GM12878 (cell line): ENCODE data around the gene TSSK3. TPM values are rescaled to one million over a fixed set of nuclear protein-coding genes. Genes with fewer than 3 reads are reported as not detected.

Experiments used
- ATF3 ChIP-seq: IDR thresholded peaks from 2 replicates; pipeline ENCODE4 v1.6.1; 2011; ENCODE audit warnings: low read depth, mild to moderate bottlenecking, low read length, moderate library complexity, borderline replicate concordance; ENCODE audit errors: extremely low read depth
- ATF7 ChIP-seq: fragments of 450-650 bp; IDR thresholded peaks from 2 replicates; pipeline ENCODE4 v1.6.1; 2016; ENCODE audit warnings: low read depth, mild to moderate bottlenecking
- CREM ChIP-seq: IDR thresholded peaks from 2 replicates; pipeline ENCODE4 v1.6.1; 2014; ENCODE audit warnings: antibody characterized with exemption, low read depth
- E2F8 ChIP-seq: fragments of 450-650 bp; IDR thresholded peaks from 2 replicates; pipeline ENCODE4 v1.6.1; 2018; ENCODE audit warnings: mild to moderate bottlenecking, low read depth, moderate library complexity; ENCODE audit not compliant: partially characterized antibody
- ESRRA ChIP-seq: IDR thresholded peaks from 2 replicates; pipeline ENCODE4 v1.6.1; 2012; ENCODE audit warnings: mild to moderate bottlenecking, low read length, improper control_type of control experiment
- ETV6 ChIP-seq, 2 experiments: fragments of 450-650 bp in 1 of 2; IDR thresholded peaks in 1 of 2; conservative IDR thresholded peaks in 1 of 2; 2 replicates each; pipeline ENCODE4 v1.6.1; 2014; ENCODE audit warnings: antibody characterized with exemption in 1 of 2, borderline replicate concordance in 1 of 2, low read depth in 1 of 2, mild to moderate bottlenecking in 1 of 2, moderate library complexity in 1 of 2
- GABPA ChIP-seq: IDR thresholded peaks from 2 replicates; pipeline ENCODE4 v1.6.1; 2014; ENCODE audit warnings: antibody characterized with exemption, low read depth, mild to moderate bottlenecking, inconsistent platforms
- IKZF1 ChIP-seq: fragments of 450-650 bp; conservative IDR thresholded peaks from 2 replicates; pipeline ENCODE4 v1.6.1; 2017; ENCODE audit warnings: antibody characterized with exemption, mild to moderate bottlenecking
- IKZF2 ChIP-seq, 2 experiments: fragments of 450-650 bp; IDR thresholded peaks; 2 replicates each; pipeline ENCODE4 v1.6.1; 2017; ENCODE audit warnings: mild to moderate bottlenecking in 2 of 2, moderate library complexity in 2 of 2
- JUNB ChIP-seq: IDR thresholded peaks from 2 replicates; pipeline ENCODE4 v1.6.1; 2016; ENCODE audit warnings: antibody characterized with exemption, mild to moderate bottlenecking
- KDM1A ChIP-seq: fragments of 200-600 bp; sonication (generic); IDR thresholded peaks from 2 replicates; pipeline ENCODE4 v1.6.1; 2016; ENCODE audit warnings: borderline replicate concordance
- MEF2B ChIP-seq: fragments of 450-650 bp; IDR thresholded peaks from 2 replicates; pipeline ENCODE4 v1.6.1; 2018; ENCODE audit warnings: mild to moderate bottlenecking, moderate library complexity; ENCODE audit not compliant: partially characterized antibody, poor library complexity, severe bottlenecking
- MTA2 ChIP-seq: fragments of 450-650 bp; IDR thresholded peaks from 2 replicates; pipeline ENCODE4 v1.6.1; 2016; ENCODE audit warnings: low read depth, mild to moderate bottlenecking, moderate library complexity
- MTA3 ChIP-seq: IDR thresholded peaks from 2 replicates; pipeline ENCODE4 v1.6.1; 2012; ENCODE audit warnings: low read length, inconsistent platforms, borderline replicate concordance
- MXI1 ChIP-seq: fragments of 150-350 bp; IDR thresholded peaks from 2 replicates; pipeline ENCODE4 v1.6.1; 2011; ENCODE audit warnings: low read depth, mild to moderate bottlenecking, inconsistent platforms, low read length, improper control_type of control experiment
- NFIC ChIP-seq: IDR thresholded peaks from 2 replicates; pipeline ENCODE4 v1.6.1; 2012; ENCODE audit warnings: low read depth, mild to moderate bottlenecking, inconsistent platforms, low read length, moderate library complexity
- PML ChIP-seq: IDR thresholded peaks from 2 replicates; pipeline ENCODE4 v1.6.1; 2012; ENCODE audit warnings: low read length, inconsistent platforms
- POLR2A ChIP-seq: IDR thresholded peaks from 2 replicates; pipeline ENCODE4 v1.6.1; 2011; ENCODE audit warnings: low read depth, mild to moderate bottlenecking, low read length
- RUNX3 ChIP-seq: IDR thresholded peaks from 2 replicates; pipeline ENCODE4 v1.6.1; 2012; ENCODE audit warnings: low read length, inconsistent platforms
- SIX5 ChIP-seq: IDR thresholded peaks from 2 replicates; pipeline ENCODE4 v1.6.1; 2011; ENCODE audit warnings: mild to moderate bottlenecking, low read depth, low read length, moderate library complexity; ENCODE audit not compliant: severe bottlenecking
- SREBF1 ChIP-seq: IDR thresholded peaks from 2 replicates; pipeline ENCODE4 v1.6.1; 2012; ENCODE audit warnings: mild to moderate bottlenecking, low read length
- TCF3 ChIP-seq: IDR thresholded peaks from 2 replicates; pipeline ENCODE4 v1.6.1; 2012; ENCODE audit warnings: low read depth, mild to moderate bottlenecking, low read length, borderline replicate concordance; ENCODE audit not compliant: insufficient read depth
- ZBTB11 ChIP-seq: fragments of 450-650 bp; formaldehyde crosslinking; IDR thresholded peaks from 2 replicates; pipeline ENCODE4 v1.5.0; 2022; ENCODE audit warnings: mild to moderate bottlenecking, missing genetic modification characterization
- ZNF217 ChIP-seq: fragments of 450-650 bp; IDR thresholded peaks from 2 replicates; pipeline ENCODE4 v1.6.1; 2017; ENCODE audit warnings: antibody characterized with exemption, mild to moderate bottlenecking
- ZNF274 ChIP-seq: IDR thresholded peaks from one replicate; pipeline ENCODE4 v1.8.0; 2011; ENCODE audit not compliant: insufficient read length, insufficient read depth
- ZNF384 ChIP-seq: IDR thresholded peaks from 2 replicates; pipeline ENCODE4 v1.6.1; 2012; ENCODE audit warnings: low read depth, mild to moderate bottlenecking, low read length, improper control_type of control experiment, borderline replicate concordance
- polyA plus RNA-seq, 11 experiments: library from polyadenylated mRNA; depleted of rRNA in 4 of 11; unstranded in 6 of 11; stranded (reverse) in 5 of 11; fragments of >200 nt; fragmentation: Nextera tagmentation in 4 of 11; fragmentation: Illumina TruSeq in 1 of 11; extraction: Ambion mirVana in 4 of 11; extraction: Trizol in 1 of 11; gene quantifications; 1 replicate in 1 of 11; 2 replicates in 10 of 11; pipeline versions ENCODE4 v1.2.1 to v1.2.3, GENCODE V29; 2011 to 2016; ENCODE audit warnings: inconsistent platforms in 2 of 11, missing spikeins in 2 of 11, low read depth in 1 of 11
- total RNA-seq, 4 experiments: library from RNA; depleted of rRNA in 3 of 4; stranded (reverse); fragments of >200 nt in 3 of 4; fragmentation: Illumina TruSeq in 1 of 4; extraction: Trizol in 1 of 4; gene quantifications; 2 replicates each; pipeline versions ENCODE4 v1.2.1 to v1.2.3, GENCODE V29; 2013 to 2021

Gene TSSK3
- total and polyA plus RNA-seq, 10 of the 15 experiments (the other 5 are each of a cell fraction or from before 2014, with no cell fraction given), result 0.42 to 0.82 (median 0.60) TPM

- TF ChIP-seq RUNX3 (no peak), MXI1 (peak; percentile 50; the same call in 1 of the 2 replicates), ESRRA (no peak; the same call in 1 of the 2 replicates), TCF3 (peak; percentile 81; the same call in 1 of the 2 replicates), NFIC (no peak), ATF3 (no peak), ETV6 (conservative IDR thresholded peaks at IDR 0.05 in 1 of 2, IDR thresholded peaks at IDR 0.05 in 1 of 2; ENCODE audit: borderline replicate concordance in 1 of 2, low read depth in 1 of 2) (no peak), SREBF1 (no peak), CREM (no peak), POLR2A (peak; percentile 96), IKZF1 (no peak), MTA3 (no peak), KDM1A (no peak), PML (peak; percentile 92; the same call in 1 of the 2 replicates), ZNF274 (no peak), E2F8 (no peak), IKZF2 (IDR thresholded peaks at IDR 0.05) (no peak), SIX5 (no peak), ATF7 (no peak), JUNB (no peak), GABPA (no peak), ZNF384 (no peak), ZNF217 (no peak), ZBTB11 (CRISPR knock-in tag) (no peak), MTA2 (no peak), MEF2B (no peak)
These were observed 26.3 kb upstream of the TSSK3 start, which contains the start of gene MARCKSL1 (continued) for GRCh38 chr1:32335790-32336590.
